ENCODE data around the gene MYL5. TPM values are rescaled to one million over a fixed set of nuclear protein-coding genes. Genes with fewer than 3 reads are reported as not detected.

The MYL5 gene
- polyA plus RNA-seq, 3 donors = 4.2 to 12.6 (median 7.2) TPM

- Histone ChIP-seq H3K9ac (ENCODE audit: insufficient read depth, low read length, poor library complexity, severe bottlenecking) (no peak overlapping the region), H3K9me3 (replicated peaks in 1 of 2; ENCODE audit: control insufficient read depth in 1 of 2, insufficient read depth in 1 of 2, low read length in 2 of 2) (no peaks in the 10 kb centered on the region), H4K20me1 (ENCODE audit: insufficient read depth, low read length) (peaks cover 58% of the 10 kb centered on the region), H3K4me2 (replicated peaks; ENCODE audit: extremely low read depth, low read length, poor library complexity, severe bottlenecking) (peak overlapping the region; percentile 15), H3K4me3 (replicated peaks in 1 of 3; ENCODE audit: low read depth in 2 of 3, low read length in 3 of 3) (no peak overlapping the region), H3K27ac (ENCODE audit: low read depth in 1 of 2, low read length in 2 of 2) (no peak overlapping the region), H3K27me3 (ENCODE audit: control insufficient read depth in 2 of 2, insufficient read depth in 2 of 2, low read length in 2 of 2) (no peaks in the 10 kb centered on the region), H3K79me2 (ENCODE audit: insufficient read depth, low read length) (peaks cover 77% of the 10 kb centered on the region), H3K36me3 (replicated peaks in 1 of 2; ENCODE audit: control insufficient read depth in 1 of 2, insufficient read depth in 2 of 2, low read length in 2 of 2) (peaks cover 0 to 25% of the 10 kb centered on the region in 2 donors), H2AFZ (ENCODE audit: insufficient read depth, low read depth, low read length, poor library complexity, severe bottlenecking) (no peak overlapping the region), H3K4me1 (ENCODE audit: control insufficient read depth in 1 of 2, insufficient read depth in 2 of 2, low read length in 2 of 2) (peaks cover 39 to 53% of the 10 kb centered on the region in 2 donors)
- no peak for DNase-seq
- H3K9me3 Mint-ChIP-seq = no peaks in the 10 kb centered on the region
- H3K36me3 Mint-ChIP-seq = peaks cover 8 to 16% of the 10 kb centered on the region in 2 donors
- WGBS (ENCODE audit: insufficient coverage) = 100% methylated on average over 2 of the region's 6 CpGs
- peak overlapping the region in 2 of 7 donors; percentile 30 to 77 for H3K27ac Mint-ChIP-seq
- TF ChIP-seq CTCF (IDR thresholded peaks at IDR 0.05) = no peak
- intact Hi-C loops (cut with micrococcal nuclease) = loop anchor here (5.0 kb wide), 2 partner anchors 36 to 74 kb away; partner anchors contain the start of genes ATP5ME (in 1 of the 2) and MYL5 (in 1 of the 2)
- no peak overlapping the region for H3K4me3 Mint-ChIP-seq
- H3K27me3 Mint-ChIP-seq (ENCODE audit: low read depth in 3 of 3) = peaks cover 2 to 3% (median 2%) of the 10 kb centered on the region in 3 donors
- peaks cover 32% of the 10 kb centered on the region for H3K4me1 Mint-ChIP-seq
These were observed 34.2 kb downstream of the MYL5 start for GRCh38 chr4:708631-708933.

- no peaks in the 10 kb centered on the region for H3K9me3 ChIP-seq (replicated peaks in 1 of 2; ENCODE audit: control insufficient read depth in 1 of 2, insufficient read depth in 1 of 2, low read length in 2 of 2)
- intact Hi-C loops (cut with micrococcal nuclease) = loop anchor here (5.0 kb wide), 2 partner anchors 37 to 73 kb away; partner anchors contain the start of genes ATP5ME (in 1 of the 2) and MYL5 (in 1 of the 2)
- no peak overlapping the region for H2AFZ ChIP-seq (ENCODE audit: insufficient read depth, low read depth, low read length, poor library complexity, severe bottlenecking)
These were observed 35.0 kb downstream of the MYL5 start for GRCh38 chr4:709348-709747.

More at GRCh38 chr4:709348-709747, 35.0 kb downstream of the MYL5 start:
- peak overlapping the region; percentile 30 to 56 for H3K27ac ChIP-seq (ENCODE audit: low read depth in 1 of 2, low read length in 2 of 2)
- peaks cover 31% of the 10 kb centered on the region for H3K4me1 Mint-ChIP-seq
- H3K4me3 Mint-ChIP-seq = no peak overlapping the region
- H3K27ac Mint-ChIP-seq = peak overlapping the region in 5 of 7 donors; percentile 18 to 83 (median 59)
- H3K4me1 ChIP-seq (ENCODE audit: control insufficient read depth in 1 of 2, insufficient read depth in 2 of 2, low read length in 2 of 2) = peaks cover 39 to 53% of the 10 kb centered on the region in 2 donors
- H4K20me1 ChIP-seq (ENCODE audit: insufficient read depth, low read length) = peaks cover 66% of the 10 kb centered on the region
- H3K79me2 ChIP-seq (ENCODE audit: insufficient read depth, low read length) = peaks cover 84% of the 10 kb centered on the region
- peaks cover 0 to 3% (median 3%) of the 10 kb centered on the region in 3 donors for H3K27me3 Mint-ChIP-seq (ENCODE audit: low read depth in 3 of 3)
- H3K4me2 ChIP-seq (replicated peaks; ENCODE audit: extremely low read depth, low read length, poor library complexity, severe bottlenecking) = no peak overlapping the region
- H3K27me3 ChIP-seq (ENCODE audit: control insufficient read depth in 2 of 2, insufficient read depth in 2 of 2, low read length in 2 of 2) = no peaks in the 10 kb centered on the region
- DNase-seq = no peak
- no peak overlapping the region for H3K9ac ChIP-seq (ENCODE audit: insufficient read depth, low read length, poor library complexity, severe bottlenecking)
- 95% methylated on average over 6 of the region's 6 CpGs for WGBS (ENCODE audit: insufficient coverage)
- H3K4me3 ChIP-seq (replicated peaks in 1 of 3; ENCODE audit: low read depth in 2 of 3, low read length in 3 of 3) = no peak overlapping the region
- TF ChIP-seq CTCF (IDR thresholded peaks at IDR 0.05) = no peak
- H3K9me3 Mint-ChIP-seq = no peaks in the 10 kb centered on the region
- H3K36me3 Mint-ChIP-seq = peaks cover 13 to 22% of the 10 kb centered on the region in 2 donors
- H3K36me3 ChIP-seq (replicated peaks in 1 of 2; ENCODE audit: control insufficient read depth in 1 of 2, insufficient read depth in 2 of 2, low read length in 2 of 2) = peaks cover 4 to 33% of the 10 kb centered on the region in 2 donors

Data from CD14-positive monocyte (primary cell).